BE2C (cell line): ENCODE results near the gene RTN4.

Experiments used
- DNase-seq: peaks from one replicate; pipeline ENCODE4 v3.0.0-alpha.2; 2020
- H3K27me3 ChIP-seq: fragments of 250-450 bp; sonication (Bioruptor Pico); 2 replicates; pipeline ENCODE4 v1.5.1; 2020; ENCODE audit warnings: mild to moderate bottlenecking
- H3K36me3 ChIP-seq: fragments of 250-450 bp; sonication (Bioruptor Pico); 2 replicates; pipeline ENCODE4 v1.5.1; 2020; ENCODE audit warnings: mild to moderate bottlenecking
- H3K4me1 ChIP-seq: fragments of 250-450 bp; sonication (Bioruptor Pico); 2 replicates; pipeline ENCODE4 v1.5.1; 2020
- H3K4me3 ChIP-seq: 2 replicates; pipeline ENCODE4 v1.5.1; 2011; ENCODE audit warnings: low read depth, low read length
- H3K9me3 ChIP-seq: fragments of 250-450 bp; sonication (Bioruptor Pico); 2 replicates; pipeline ENCODE4 v1.5.1; 2020
- TF ChIP-seq, protein P1 (sequence below): IDR thresholded peaks from 2 replicates; pipeline ENCODE4 v1.5.1; 2012; ENCODE audit warnings: mild to moderate bottlenecking, low read depth, low read length

RTN4 gene

GRCh38 chr2:54964271-54964670 lies 86.0 kb downstream of the RTN4 start:
- Histone ChIP-seq H3K27me3 (no peaks in the 10 kb centered on the region), H3K9me3 (no peaks in the 10 kb centered on the region), H3K4me1 (0 out of 2 replicates have a peak, but pooled peaks cover 2% of the 10 kb centered on the region), H3K4me3 (no peak overlapping the region), H3K36me3 (peaks cover 29% of the 10 kb centered on the region)
- TF ChIP-seq, protein P1, sequence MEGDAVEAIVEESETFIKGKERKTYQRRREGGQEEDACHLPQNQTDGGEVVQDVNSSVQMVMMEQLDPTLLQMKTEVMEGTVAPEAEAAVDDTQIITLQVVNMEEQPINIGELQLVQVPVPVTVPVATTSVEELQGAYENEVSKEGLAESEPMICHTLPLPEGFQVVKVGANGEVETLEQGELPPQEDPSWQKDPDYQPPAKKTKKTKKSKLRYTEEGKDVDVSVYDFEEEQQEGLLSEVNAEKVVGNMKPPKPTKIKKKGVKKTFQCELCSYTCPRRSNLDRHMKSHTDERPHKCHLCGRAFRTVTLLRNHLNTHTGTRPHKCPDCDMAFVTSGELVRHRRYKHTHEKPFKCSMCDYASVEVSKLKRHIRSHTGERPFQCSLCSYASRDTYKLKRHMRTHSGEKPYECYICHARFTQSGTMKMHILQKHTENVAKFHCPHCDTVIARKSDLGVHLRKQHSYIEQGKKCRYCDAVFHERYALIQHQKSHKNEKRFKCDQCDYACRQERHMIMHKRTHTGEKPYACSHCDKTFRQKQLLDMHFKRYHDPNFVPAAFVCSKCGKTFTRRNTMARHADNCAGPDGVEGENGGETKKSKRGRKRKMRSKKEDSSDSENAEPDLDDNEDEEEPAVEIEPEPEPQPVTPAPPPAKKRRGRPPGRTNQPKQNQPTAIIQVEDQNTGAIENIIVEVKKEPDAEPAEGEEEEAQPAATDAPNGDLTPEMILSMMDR = no peak
- DNase-seq = no peak

GRCh38 chr2:54963476-54963875 lies 86.8 kb downstream of the RTN4 start:
- no peak for DNase-seq
- Histone ChIP-seq H3K27me3 (no peaks in the 10 kb centered on the region), H3K4me1 (0 out of 2 replicates have a peak, but pooled peaks cover 2% of the 10 kb centered on the region), H3K4me3 (no peak overlapping the region), H3K36me3 (peaks cover 25% of the 10 kb centered on the region), H3K9me3 (no peaks in the 10 kb centered on the region)
- TF ChIP-seq, protein P1 = no peak

DNA sequence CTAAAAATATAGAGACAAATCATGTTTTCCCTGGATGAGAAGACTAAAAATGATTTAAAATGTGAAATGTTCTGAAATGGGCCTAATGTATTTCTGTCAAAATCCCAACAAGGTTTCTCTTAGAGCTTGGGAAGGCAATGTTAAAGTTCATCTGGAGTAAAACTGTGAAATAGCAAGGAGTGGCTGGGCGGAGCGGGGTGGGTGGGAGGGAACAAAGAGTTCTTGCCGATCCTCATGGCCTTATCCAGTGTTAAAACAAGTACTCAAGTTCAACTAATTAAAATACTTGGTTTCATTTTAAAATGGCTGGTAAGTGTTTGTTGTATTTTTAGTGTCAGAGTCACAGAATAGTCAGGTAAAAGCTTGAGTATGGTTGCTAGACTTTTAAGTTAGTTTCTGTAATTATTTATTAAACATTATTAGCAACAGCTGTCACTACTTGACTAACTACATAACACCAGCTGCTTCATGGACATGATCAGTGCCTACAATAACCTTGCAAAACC lies 87.3 kb downstream of the RTN4 start:
- H3K36me3 ChIP-seq = peaks cover 22% of the 10 kb centered on the region
- TF ChIP-seq, protein P1 = no peak
- DNase-seq = no peak

DNA sequence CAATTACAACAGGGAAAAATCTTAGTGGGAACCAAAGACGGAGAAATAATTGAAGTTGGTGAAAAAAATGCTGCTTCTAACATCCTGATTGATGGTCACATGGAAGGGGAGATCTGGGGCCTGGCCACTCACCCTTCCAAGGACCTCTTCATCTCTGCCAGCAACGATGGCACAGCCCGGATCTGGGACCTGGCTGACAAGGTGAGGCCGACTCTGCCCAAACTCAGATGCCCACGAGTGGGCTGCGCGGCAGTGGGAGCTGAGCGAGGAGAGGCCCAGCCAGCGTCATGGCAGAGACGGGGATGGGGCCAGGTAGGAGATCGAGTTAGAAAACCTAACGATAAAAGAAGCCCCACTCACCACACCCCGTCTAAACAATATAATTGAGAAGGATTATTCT lies 87.7 kb downstream of the RTN4 start:
- Histone ChIP-seq H3K4me3 (no peak overlapping the region), H3K27me3 (no peaks in the 10 kb centered on the region), H3K4me1 (0 out of 2 replicates have a peak, but pooled peaks cover 2% of the 10 kb centered on the region), H3K36me3 (peaks cover 17% of the 10 kb centered on the region), H3K9me3 (no peaks in the 10 kb centered on the region)
- DNase-seq = no peak
- TF ChIP-seq, protein P1 = no peak

More for the DNA sequence above, 87.3 kb downstream of the RTN4 start:
- Histone ChIP-seq H3K9me3 (no peaks in the 10 kb centered on the region), H3K4me3 (no peak overlapping the region), H3K27me3 (no peaks in the 10 kb centered on the region), H3K4me1 (0 out of 2 replicates have a peak, but pooled peaks cover 2% of the 10 kb centered on the region)

- Histone ChIP-seq H3K4me1 (0 out of 2 replicates have a peak, but pooled peaks cover 2% of the 10 kb centered on the region), H3K27me3 (no peaks in the 10 kb centered on the region), H3K4me3 (no peak overlapping the region), H3K9me3 (no peaks in the 10 kb centered on the region), H3K36me3 (peaks cover 10% of the 10 kb centered on the region)
- no peak for DNase-seq
- TF ChIP-seq, protein P1 = no peak
Measured at GRCh38 chr2:54960164-54960563, 90.1 kb downstream of the RTN4 start.

DNA sequence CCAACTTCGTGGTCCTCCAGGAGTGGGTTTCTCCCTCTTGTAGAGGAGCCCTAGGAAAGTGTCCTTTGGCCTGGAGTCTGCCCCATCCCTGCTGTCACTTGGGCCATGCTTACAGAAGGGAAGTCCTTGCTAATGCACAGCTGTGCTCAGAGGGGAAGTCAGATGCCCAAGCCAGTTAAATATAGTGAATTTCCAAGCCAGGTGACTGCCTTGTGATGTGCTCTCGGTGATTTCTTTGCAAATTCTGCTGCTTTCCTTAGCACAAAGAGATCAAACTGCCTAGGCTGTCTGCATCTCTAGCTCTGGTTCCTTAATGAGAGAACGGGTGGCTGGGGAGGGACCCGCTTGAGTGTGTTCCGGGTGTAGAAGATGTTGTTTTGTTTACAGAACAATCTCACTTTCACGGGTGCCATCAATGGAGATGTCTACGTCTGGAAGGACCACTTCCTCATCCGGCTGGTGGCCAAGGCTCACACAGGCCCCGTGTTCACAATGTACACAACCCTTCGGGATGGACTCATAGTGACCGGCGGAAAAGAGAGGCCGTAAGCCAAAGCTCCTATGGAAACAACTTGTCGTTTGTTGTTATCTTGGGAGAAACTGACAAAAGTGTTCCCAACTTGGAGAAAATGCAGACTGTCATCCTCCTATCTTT lies 91.4 kb downstream of the RTN4 start:
- H3K4me3 ChIP-seq = no peak overlapping the region
- no peaks in the 10 kb centered on the region for H3K9me3 ChIP-seq
- H3K36me3 ChIP-seq = peaks cover 3% of the 10 kb centered on the region
- no peaks in the 10 kb centered on the region for H3K4me1 ChIP-seq
- H3K27me3 ChIP-seq = no peaks in the 10 kb centered on the region
- TF ChIP-seq, protein P1 = no peak
- DNase-seq = no peak
